B cell (primary cell): ENCODE results near the gene FKBP10. TPM values are rescaled to one million over a fixed set of nuclear protein-coding genes. Genes with fewer than 3 reads are reported as not detected.

ENCODE experiments used
- ATAC-seq: fragments of 200-7000 bp; cut with Tn5 transposase; one replicate; pipeline ENCODE4 v1.10.0; 2021; ENCODE audit warnings: low read depth, mild to moderate bottlenecking, moderate number of reproducible peaks, moderate library complexity
- CTCF ChIA-PET: fragments of 350-600 bp; sonication (Branson Sonifier 250); formaldehyde crosslinking; loops from one replicate; lab custom pipeline; 2021; ENCODE audit warnings: antibody characterized with exemption, inconsistent platforms; lab: Charles Lee
- POLR2A ChIA-PET: fragments of 350-600 bp; sonication (Branson Sonifier 250); formaldehyde crosslinking; loops from one replicate; lab custom pipeline; 2021; ENCODE audit warnings: antibody characterized with exemption; lab: Charles Lee
- DNase-seq: peaks from one replicate; pipeline ENCODE4 v3.0.0; 2013
- H2AFZ ChIP-seq: 2 replicates; pipeline ENCODE4 v1.6.1; 2012; ENCODE audit warnings: mild to moderate bottlenecking, low read depth, low read length; ENCODE audit not compliant: insufficient read depth, poor library complexity, severe bottlenecking
- H3K27ac ChIP-seq, 2 donors: 1 replicate in 1 of 2; 2 replicates in 1 of 2; pipeline ENCODE4 v1.5.1; 2012 to 2013; ENCODE audit warnings: low read length in 2 of 2, mild to moderate bottlenecking in 2 of 2, moderate library complexity in 1 of 2
- H3K27me3 ChIP-seq, 4 experiments: fragments of 200-600 bp in 1 of 4; sonication (generic) in 1 of 4; replicated peaks in 1 of 4; 1 replicate in 2 of 4; 2 replicates in 2 of 4; pipeline versions ENCODE4 v1.6.1 to v1.7.0; 2013 to 2016; ENCODE audit warnings: low read length in 3 of 4, mild to moderate bottlenecking in 2 of 4, mixed read lengths in 1 of 4, moderate library complexity in 1 of 4; ENCODE audit not compliant: insufficient read depth in 4 of 4, control insufficient read depth in 3 of 4; ENCODE audit errors: control extremely low read depth in 1 of 4
- H3K36me3 ChIP-seq, 2 experiments: replicated peaks in 1 of 2; 1 replicate in 1 of 2; 2 replicates in 1 of 2; pipeline versions ENCODE4 v1.6.1 to v1.7.1; 2013; ENCODE audit warnings: low read length in 1 of 2; ENCODE audit not compliant: insufficient read depth in 2 of 2, control insufficient read depth in 1 of 2; ENCODE audit errors: control extremely low read depth in 1 of 2, extremely low read depth in 1 of 2
- H3K4me1 ChIP-seq, 2 donors: fragments of 200-600 bp in 1 of 2; sonication (generic) in 1 of 2; 1 replicate in 1 of 2; 2 replicates in 1 of 2; pipeline versions ENCODE4 v1.5.1 to v1.6.1; 2013 to 2017; ENCODE audit warnings: low read length in 2 of 2; ENCODE audit not compliant: control insufficient read depth in 2 of 2, insufficient read depth in 2 of 2
- H3K4me2 ChIP-seq: replicated peaks from 2 replicates; pipeline ENCODE3; 2012; ENCODE audit warnings: mild to moderate bottlenecking, low read depth, low read length; ENCODE audit not compliant: poor library complexity, severe bottlenecking
- H3K4me3 ChIP-seq, 5 experiments: fragments of 200-600 bp in 1 of 5; sonication (generic) in 1 of 5; 1 replicate in 3 of 5; 2 replicates in 2 of 5; pipeline versions ENCODE4 v1.5.1 to v1.7.0; 2011 to 2016; ENCODE audit warnings: low read length in 4 of 5, mild to moderate bottlenecking in 4 of 5, low read depth in 2 of 5, control low read depth in 1 of 5, moderate library complexity in 1 of 5; ENCODE audit not compliant: insufficient read depth in 1 of 5; ENCODE audit errors: control extremely low read depth in 1 of 5, extremely low read depth in 1 of 5
- H3K79me2 ChIP-seq: fragments of 200-600 bp; sonication (generic); one replicate; pipeline ENCODE4 v1.6.0; 2016; ENCODE audit warnings: low read length; ENCODE audit not compliant: control insufficient read depth, insufficient read depth
- H3K9ac ChIP-seq: fragments of 200-600 bp; sonication (generic); 2 replicates; pipeline ENCODE4 v1.6.1; 2017; ENCODE audit warnings: mild to moderate bottlenecking, low read length, moderate library complexity
- H3K9me3 ChIP-seq, 3 donors: one replicate each; pipeline versions ENCODE4 v1.6.1 to v1.7.1; 2013; ENCODE audit warnings: low read length in 2 of 3; ENCODE audit not compliant: control insufficient read depth in 2 of 3, insufficient read depth in 1 of 3; ENCODE audit errors: control extremely low read depth in 1 of 3
- H4K20me1 ChIP-seq: 2 replicates; pipeline ENCODE4 v1.6.0; 2012; ENCODE audit warnings: mild to moderate bottlenecking, low read length; ENCODE audit not compliant: insufficient read depth, control insufficient read depth, poor library complexity, severe bottlenecking
- H3K27ac Mint-ChIP-seq: one replicate; pipeline ENCODE4 v1.8.0; 2021; ENCODE audit warnings: mixed read lengths
- H3K27me3 Mint-ChIP-seq: one replicate; pipeline ENCODE4 v1.8.0; 2021; ENCODE audit warnings: mixed read lengths
- H3K4me1 Mint-ChIP-seq: one replicate; pipeline ENCODE4 v1.8.0; 2021; ENCODE audit warnings: mixed read lengths
- H3K4me3 Mint-ChIP-seq: one replicate; pipeline ENCODE4 v1.8.0; 2021; ENCODE audit warnings: mixed read lengths
- H3K9me3 Mint-ChIP-seq: one replicate; pipeline ENCODE4 v1.8.0; 2022; ENCODE audit warnings: mixed read lengths; ENCODE audit not compliant: insufficient read depth
- CTCF ChIP-seq: fragments of 200-600 bp; IDR thresholded peaks from one replicate; pipeline ENCODE4 v1.8.0; 2022; ENCODE audit warnings: antibody characterized with exemption, mild to moderate bottlenecking
- EZH2 ChIP-seq: IDR thresholded peaks from 2 replicates; pipeline ENCODE4 v1.6.1; 2012; ENCODE audit warnings: borderline replicate concordance, low read depth, mild to moderate bottlenecking, moderate library complexity, low read length; ENCODE audit not compliant: insufficient read depth, poor library complexity, severe bottlenecking
- WGBS: methylation state at CpG from one replicate; pipeline ENCODE4 v1.1.5; 2013; ENCODE audit warnings: missing lambda C conversion rate; ENCODE audit not compliant: insufficient coverage; 5-methylcytosine and 5-hydroxymethylcytosine counted together
- intact Hi-C: fragments of 100-400 bp; cut with micrococcal nuclease; formaldehyde crosslinking; loops from one replicate; pipeline ENCODE4 v1.10.0; 2022
- polyA plus RNA-seq: library from polyadenylated mRNA; depleted of rRNA; stranded (reverse); fragments of >200 nt; gene quantifications from 2 replicates; pipeline ENCODE4 v1.2.3, GENCODE V29; 2012
- total RNA-seq, 2 donors: library from RNA; stranded (reverse); fragments of 120-200 nt in 1 of 2; gene quantifications; 1 replicate in 1 of 2; 2 replicates in 1 of 2; pipeline versions ENCODE4 v1.2.3 to v1.2.4, GENCODE V29; 2013 to 2022

Gene FKBP10
- total and polyA plus RNA-seq, 2 donors (not counting 1 experiment from before 2014, with no cell fraction given) = 0.21 to 0.34 TPM

GRCh38 chr17:41782142-41782541 is 30.7 kb upstream of the FKBP10 start:
- ChIA-PET POLR2A (no interaction called here), CTCF (no interaction called here)
- Histone ChIP-seq H3K27me3 (no peaks in the 10 kb centered on the region), H3K9ac (no peak overlapping the region), H2AFZ (no peak overlapping the region), H3K79me2 (peaks cover 55% of the 10 kb centered on the region), H3K27ac (no peak overlapping the region), H3K9me3 (peaks cover 0 to 4% (median 0%) of the 10 kb centered on the region in 3 donors), H3K36me3 (peaks cover 0 to 4% of the 10 kb centered on the region in 2 experiments), H3K4me2 (peak overlapping the region; percentile 44), H4K20me1 (peaks cover 24% of the 10 kb centered on the region), H3K4me3 (no peak overlapping the region), H3K4me1 (peaks cover 33 to 82% of the 10 kb centered on the region in 2 donors)
- intact Hi-C loops = no loop called here
- Mint-ChIP-seq H3K9me3 (no peaks in the 10 kb centered on the region), H3K27me3 (no peaks in the 10 kb centered on the region), H3K4me3 (peak overlapping the region; percentile 50), H3K27ac (peak overlapping the region; percentile 41), H3K4me1 (peaks cover 48% of the 10 kb centered on the region)
- ATAC-seq (no peak), DNase-seq (no peak)
- WGBS = 59% methylated on average over 4 of the region's 4 CpGs
- no peak for TF ChIP-seq EZH2
- no peak for TF ChIP-seq CTCF

- ChIA-PET POLR2A (no interaction called here), CTCF (interaction anchor here (0.7 to 4.8 kb wide), 3 partner anchors 17 to 824 kb away, joined by 3 to 63 read pairs (median 4); no protein-coding TSS in a partner anchor)
- intact Hi-C loops = no loop called here
- Histone ChIP-seq H3K27ac (no peak overlapping the region), H3K4me2 (peak overlapping the region; percentile 83), H3K27me3 (no peaks in the 10 kb centered on the region), H3K9me3 (peaks cover 0 to 4% (median 0%) of the 10 kb centered on the region in 3 donors), H3K36me3 (no peaks in the 10 kb centered on the region), H3K4me3 (peak overlapping the region in 3 of 5 experiments; percentile 4 to 76 (median 68)), H2AFZ (no peak overlapping the region), H3K9ac (peak overlapping the region; percentile 73), H3K4me1 (peaks cover 33 to 64% of the 10 kb centered on the region in 2 donors), H4K20me1 (peaks cover 24% of the 10 kb centered on the region), H3K79me2 (peaks cover 46% of the 10 kb centered on the region)
- peak overlapping the region; percentile 47 for H3K27ac Mint-ChIP-seq
- DNase-seq (no peak), ATAC-seq (no peak)
- no peaks in the 10 kb centered on the region for H3K9me3 Mint-ChIP-seq
- H3K27me3 Mint-ChIP-seq = no peaks in the 10 kb centered on the region
- peak overlapping the region; percentile 88 for H3K4me3 Mint-ChIP-seq
- TF ChIP-seq EZH2 = no peak
- TF ChIP-seq CTCF = no peak
- peaks cover 45% of the 10 kb centered on the region for H3K4me1 Mint-ChIP-seq
- 23% methylated on average over 6 of the region's 6 CpGs for WGBS
These were observed 28.5 kb upstream of the FKBP10 start for GRCh38 chr17:41784207-41784744.
